WERI-Rb-1 (cell line): ENCODE measurements around the gene ESYT2.
A peak's percentile ranks its signal among the peaks of the same experiment; 100 is the strongest.

Experiments
- DNase-seq: peaks from one replicate; pipeline ENCODE4 v3.0.0-alpha.2; 2020
- H3K27ac ChIP-seq: fragments of 250-450 bp; sonication (Bioruptor Pico); 2 replicates; pipeline ENCODE4 v1.5.1; 2020; ENCODE audit warnings: mild to moderate bottlenecking, moderate library complexity
- H3K27me3 ChIP-seq: fragments of 250-450 bp; sonication (Bioruptor Pico); 2 replicates; pipeline ENCODE4 v1.5.1; 2021; ENCODE audit warnings: mild to moderate bottlenecking, low read depth, moderate library complexity; ENCODE audit not compliant: insufficient read depth, severe bottlenecking
- H3K36me3 ChIP-seq: fragments of 250-450 bp; sonication (Bioruptor Pico); 2 replicates; pipeline ENCODE4 v1.5.1; 2020; ENCODE audit warnings: mild to moderate bottlenecking, moderate library complexity
- H3K4me3 ChIP-seq: 2 replicates; pipeline ENCODE4 v1.5.1; 2011; ENCODE audit warnings: low read depth, mild to moderate bottlenecking, control low read depth, low read length
- H3K9me3 ChIP-seq: fragments of 250-450 bp; sonication (Bioruptor Pico); 2 replicates; pipeline ENCODE4 v1.5.1; 2021; ENCODE audit warnings: mild to moderate bottlenecking, moderate library complexity; ENCODE audit not compliant: severe bottlenecking
- CTCF ChIP-seq: IDR thresholded peaks from 2 replicates; pipeline ENCODE4 v1.5.1; 2011; ENCODE audit warnings: low read depth, mild to moderate bottlenecking, control low read depth, inconsistent platforms, low read length

ESYT2 gene

GRCh38 chr7:158783595-158783994 lies 45.7 kb downstream of the ESYT2 start:
- DNase-seq: no peak
- no peaks in the 10 kb centered on the region for H3K27me3 ChIP-seq
- H3K36me3 ChIP-seq: peaks cover 3% of the 10 kb centered on the region; the same call in 1 of the 2 replicates
- H3K27ac ChIP-seq: no peak overlapping the region
- no peak for TF ChIP-seq CTCF
- H3K9me3 ChIP-seq: peaks cover 6% of the 10 kb centered on the region
- no peak overlapping the region for H3K4me3 ChIP-seq

GRCh38 chr7:158782761-158783401 lies 46.4 kb downstream of the ESYT2 start:
- no peak overlapping the region for H3K27ac ChIP-seq
- H3K9me3 ChIP-seq: peaks cover 6% of the 10 kb centered on the region
- H3K36me3 ChIP-seq: peaks cover 3% of the 10 kb centered on the region
- no peak for DNase-seq
- TF ChIP-seq CTCF: 0 out of 2 replicates have a peak, but pooled peaks have one; percentile 22
- H3K4me3 ChIP-seq: no peak overlapping the region
- H3K27me3 ChIP-seq: no peaks in the 10 kb centered on the region

GRCh38 chr7:158781974-158782664 lies 47.2 kb downstream of the ESYT2 start:
- peaks cover 6% of the 10 kb centered on the region for H3K9me3 ChIP-seq
- no peak overlapping the region for H3K4me3 ChIP-seq
- H3K36me3 ChIP-seq: peaks cover 3% of the 10 kb centered on the region
- H3K27me3 ChIP-seq: no peaks in the 10 kb centered on the region
- no peak overlapping the region for H3K27ac ChIP-seq
- TF ChIP-seq CTCF: no peak
- no peak for DNase-seq

GRCh38 chr7:158781217-158781973 lies 47.9 kb downstream of the ESYT2 start:
- no peak overlapping the region for H3K27ac ChIP-seq
- H3K4me3 ChIP-seq: no peak overlapping the region
- peaks cover 6% of the 10 kb centered on the region for H3K9me3 ChIP-seq
- TF ChIP-seq CTCF: no peak
- peaks cover 3% of the 10 kb centered on the region for H3K36me3 ChIP-seq
- no peaks in the 10 kb centered on the region for H3K27me3 ChIP-seq
- no peak for DNase-seq

- no peak for TF ChIP-seq CTCF
- peaks cover 3% of the 10 kb centered on the region for H3K36me3 ChIP-seq
- no peaks in the 10 kb centered on the region for H3K27me3 ChIP-seq
- no peak overlapping the region for H3K27ac ChIP-seq
- H3K9me3 ChIP-seq: peaks cover 6% of the 10 kb centered on the region
- no peak for DNase-seq
- H3K4me3 ChIP-seq: no peak overlapping the region
Observed at GRCh38 chr7:158779061-158780000, 50.0 kb downstream of the ESYT2 start.
